D341Med (cell line): ENCODE measurements around the gene ADAMTS7.
"Not testable (repeated sequence)": the region's sequence is repeated elsewhere in the genome, so short reads cannot be mapped to it uniquely, and the experiment has no call there.

ENCODE experiments used
- DNase-seq: peaks from one replicate; pipeline ENCODE4 v3.0.0; 2012; ENCODE audit warnings: low spot score

The ADAMTS7 gene

GRCh38 chr15:78726870-78727551 lies 84.3 kb downstream of the ADAMTS7 start:
- no peak for DNase-seq

GRCh38 chr15:78719819-78720450 lies 91.3 kb downstream of the ADAMTS7 start:
- not testable (repeated sequence) for DNase-seq

GRCh38 chr15:78718837-78719236 lies 92.4 kb downstream of the ADAMTS7 start:
- no peak for DNase-seq

- DNase-seq: no peak
These were observed 93.2 kb downstream of the ADAMTS7 start for GRCh38 chr15:78717956-78718656.

- no peak for DNase-seq
These were observed 94.6 kb downstream of the ADAMTS7 start for GRCh38 chr15:78716651-78717050.

- DNase-seq: no peak
These were observed 95.3 kb downstream of the ADAMTS7 start for GRCh38 chr15:78715930-78716329.

GRCh38 chr15:78715434-78715833 lies 95.8 kb downstream of the ADAMTS7 start:
- no peak for DNase-seq

GRCh38 chr15:78714890-78715289 lies 96.4 kb downstream of the ADAMTS7 start:
- no peak for DNase-seq

- DNase-seq: no peak
These were observed 98.3 kb downstream of the ADAMTS7 start for GRCh38 chr15:78712797-78713515.

GRCh38 chr15:78711638-78712037 lies 99.6 kb downstream of the ADAMTS7 start:
- DNase-seq: no peak

- DNase-seq: peak; percentile 87
These were observed 101.9 kb downstream of the ADAMTS7 start for GRCh38 chr15:78709263-78709882.
